Measurements from ENCODE around the gene SPOCK1. TPM values are rescaled to one million over a fixed set of nuclear protein-coding genes. Genes with fewer than 3 reads are reported as not detected.

The SPOCK1 gene
- total and polyA plus RNA-seq, 3 donors from 2014 or later, result 63.8 to 111 (median 101) TPM

DNA sequence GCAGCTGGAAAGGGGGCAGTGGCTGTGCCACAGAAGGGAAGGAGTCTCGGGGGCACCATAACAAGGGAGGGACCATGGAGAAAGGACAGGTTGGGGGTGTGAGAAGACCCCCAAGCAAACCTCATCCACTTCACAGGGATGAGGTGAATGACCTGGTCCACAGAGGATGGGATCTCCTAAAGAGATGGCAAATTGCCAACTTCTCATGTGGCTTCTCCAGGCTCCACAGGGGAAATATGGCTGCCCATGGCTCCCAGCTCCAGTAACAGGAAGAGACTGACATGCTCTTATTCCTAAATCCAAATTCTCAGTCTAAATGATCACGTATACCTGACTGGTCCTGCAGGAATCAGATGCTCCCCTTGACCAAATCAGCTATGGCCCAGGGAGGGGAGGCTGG is 340.4 kb downstream of the SPOCK1 start:
- peaks cover 20% of the 10 kb centered on the region for H3K4me1 ChIP-seq
- no peak overlapping the region for H3K4me3 ChIP-seq
- H3K9me3 ChIP-seq, result no peaks in the 10 kb centered on the region
- H3K36me3 ChIP-seq (ENCODE audit: low read depth, missing control alignments), result no peaks in the 10 kb centered on the region
- DNase-seq, result no peak
- WGBS, 2 donors, result 96 to 100% methylated on average over 2 of the region's 2 CpGs
- intact Hi-C loops (cut with DNase I; ENCODE audit: low total_unique reads), result no loop called here
- TF ChIP-seq, protein P1, sequence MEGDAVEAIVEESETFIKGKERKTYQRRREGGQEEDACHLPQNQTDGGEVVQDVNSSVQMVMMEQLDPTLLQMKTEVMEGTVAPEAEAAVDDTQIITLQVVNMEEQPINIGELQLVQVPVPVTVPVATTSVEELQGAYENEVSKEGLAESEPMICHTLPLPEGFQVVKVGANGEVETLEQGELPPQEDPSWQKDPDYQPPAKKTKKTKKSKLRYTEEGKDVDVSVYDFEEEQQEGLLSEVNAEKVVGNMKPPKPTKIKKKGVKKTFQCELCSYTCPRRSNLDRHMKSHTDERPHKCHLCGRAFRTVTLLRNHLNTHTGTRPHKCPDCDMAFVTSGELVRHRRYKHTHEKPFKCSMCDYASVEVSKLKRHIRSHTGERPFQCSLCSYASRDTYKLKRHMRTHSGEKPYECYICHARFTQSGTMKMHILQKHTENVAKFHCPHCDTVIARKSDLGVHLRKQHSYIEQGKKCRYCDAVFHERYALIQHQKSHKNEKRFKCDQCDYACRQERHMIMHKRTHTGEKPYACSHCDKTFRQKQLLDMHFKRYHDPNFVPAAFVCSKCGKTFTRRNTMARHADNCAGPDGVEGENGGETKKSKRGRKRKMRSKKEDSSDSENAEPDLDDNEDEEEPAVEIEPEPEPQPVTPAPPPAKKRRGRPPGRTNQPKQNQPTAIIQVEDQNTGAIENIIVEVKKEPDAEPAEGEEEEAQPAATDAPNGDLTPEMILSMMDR (IDR thresholded peaks at IDR 0.05), result no peak
- TF ChIP-seq POLR2A (IDR thresholded peaks at IDR 0.05), result no peak
- no peak overlapping the region for H3K27ac ChIP-seq
- H3K27me3 ChIP-seq, result no peaks in the 10 kb centered on the region

DNA sequence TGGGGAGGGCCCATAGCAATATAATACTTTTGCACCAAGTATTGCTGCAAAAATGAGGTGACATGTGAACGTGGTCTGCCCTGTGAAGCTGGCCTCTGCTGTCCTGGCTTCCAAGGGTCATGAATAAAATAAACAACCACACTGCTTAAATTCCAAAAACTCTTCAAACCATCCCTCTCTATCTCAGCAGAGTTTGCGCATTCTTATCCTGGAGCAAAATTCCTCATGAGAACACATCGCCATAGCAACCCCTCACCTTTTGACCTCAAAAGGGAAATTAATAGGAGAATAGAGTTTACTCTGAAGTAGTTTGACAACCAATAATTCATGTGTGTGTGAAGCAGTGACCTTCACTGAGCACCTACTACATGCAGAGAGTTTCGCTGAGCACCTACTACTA is 342.9 kb downstream of the SPOCK1 start:
- TF ChIP-seq, protein P1 (IDR thresholded peaks at IDR 0.05), result no peak
- TF ChIP-seq POLR2A (IDR thresholded peaks at IDR 0.05), result no peak
- H3K27me3 ChIP-seq, result no peaks in the 10 kb centered on the region
- H3K4me3 ChIP-seq, result no peak overlapping the region
- H3K36me3 ChIP-seq (ENCODE audit: low read depth, missing control alignments), result no peaks in the 10 kb centered on the region
- intact Hi-C loops (cut with DNase I; ENCODE audit: low total_unique reads), result no loop called here
- DNase-seq, result peak; percentile 32
- 45 to 51% methylated on average over 4 of the region's 4 CpGs for WGBS, 2 donors
- peaks cover 20% of the 10 kb centered on the region for H3K4me1 ChIP-seq
- no peaks in the 10 kb centered on the region for H3K9me3 ChIP-seq
- peak overlapping the region; percentile 28 to 74 for H3K27ac ChIP-seq

DNA sequence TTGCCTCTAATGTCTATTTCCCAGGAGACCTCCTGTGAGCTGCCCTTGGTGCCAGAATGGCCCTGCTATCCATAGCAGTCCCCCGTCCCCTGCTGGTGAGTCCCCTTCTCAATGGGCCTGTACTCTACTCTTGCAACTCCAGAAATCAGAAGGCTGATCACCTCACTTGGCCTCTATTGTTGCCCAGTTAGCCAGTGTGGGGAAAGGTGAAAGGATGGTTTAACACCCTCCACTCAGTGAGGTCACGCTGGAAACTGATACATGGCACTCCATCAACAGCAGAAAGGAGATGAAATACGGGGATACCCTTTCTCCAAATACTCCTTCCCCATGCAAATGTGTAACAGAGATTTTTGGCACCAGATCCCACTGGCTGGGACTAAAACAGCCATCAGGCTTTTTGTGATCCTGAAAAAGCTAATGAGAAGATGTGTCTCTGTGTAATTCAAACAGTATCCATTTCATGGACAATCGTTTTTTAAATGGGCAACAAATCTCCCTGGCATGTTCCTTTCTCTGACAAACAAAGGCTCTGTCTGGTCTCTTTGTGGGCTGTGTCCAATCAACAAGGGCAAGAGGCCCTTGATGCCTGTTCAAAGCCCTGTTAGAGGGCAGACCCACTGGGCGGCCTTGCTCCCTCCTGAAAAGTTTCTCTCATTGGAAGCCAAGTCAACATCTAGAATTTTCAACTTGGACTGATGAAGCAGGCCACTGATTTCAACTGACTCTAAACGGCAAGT is 343.7 kb downstream of the SPOCK1 start:
- H3K36me3 ChIP-seq (ENCODE audit: low read depth, missing control alignments), result no peaks in the 10 kb centered on the region
- intact Hi-C loops (cut with DNase I; ENCODE audit: low total_unique reads), result no loop called here
- 46 to 70% methylated on average over 6 of the region's 6 CpGs for WGBS, 2 donors

GRCh38 chr5:137152616-137153015 is 346.5 kb downstream of the SPOCK1 start:
- intact Hi-C loops (cut with DNase I; ENCODE audit: low total_unique reads), result no loop called here
- TF ChIP-seq POLR2A (IDR thresholded peaks at IDR 0.05), result no peak
- TF ChIP-seq, protein P1 (IDR thresholded peaks at IDR 0.05), result no peak
- 80 to 93% methylated on average over 3 of the region's 3 CpGs for WGBS, 2 donors
- H3K36me3 ChIP-seq (ENCODE audit: low read depth, missing control alignments), result no peaks in the 10 kb centered on the region
- peaks cover 20% of the 10 kb centered on the region for H3K4me1 ChIP-seq
- DNase-seq, result no peak
- H3K4me3 ChIP-seq, result no peak overlapping the region
- H3K27me3 ChIP-seq, result no peaks in the 10 kb centered on the region
- no peaks in the 10 kb centered on the region for H3K9me3 ChIP-seq
- H3K27ac ChIP-seq, result peak overlapping the region in 1 of 2 donors; percentile 14

More for the DNA sequence above, 343.7 kb downstream of the SPOCK1 start:
- Histone ChIP-seq H3K4me1 (peaks cover 20% of the 10 kb centered on the region), H3K4me3 (no peak overlapping the region), H3K27ac (peak overlapping the region; percentile 28 to 74), H3K27me3 (no peaks in the 10 kb centered on the region), H3K9me3 (no peaks in the 10 kb centered on the region)
- DNase-seq, result peak; percentile 23
- TF ChIP-seq, protein P1 (IDR thresholded peaks at IDR 0.05), result no peak
- no peak for TF ChIP-seq POLR2A (IDR thresholded peaks at IDR 0.05)

- H3K27me3 ChIP-seq, result no peaks in the 10 kb centered on the region
- WGBS, 2 donors, result 76 to 80% methylated on average over 2 of the region's 2 CpGs
- no peak overlapping the region for H3K27ac ChIP-seq
- TF ChIP-seq, protein P1 (IDR thresholded peaks at IDR 0.05), result no peak
- no peak for TF ChIP-seq POLR2A (IDR thresholded peaks at IDR 0.05)
- H3K9me3 ChIP-seq, result no peaks in the 10 kb centered on the region
- DNase-seq, result no peak
- no peaks in the 10 kb centered on the region for H3K36me3 ChIP-seq (ENCODE audit: low read depth, missing control alignments)
- H3K4me3 ChIP-seq, result no peak overlapping the region
- peaks cover 6% of the 10 kb centered on the region for H3K4me1 ChIP-seq
- intact Hi-C loops (cut with DNase I; ENCODE audit: low total_unique reads), result no loop called here
Measured at GRCh38 chr5:137148655-137149054, 350.5 kb downstream of the SPOCK1 start.
